ENCODE measurements around the gene SUV39H1. TPM values are rescaled to one million over a fixed set of nuclear protein-coding genes. Genes with fewer than 3 reads are reported as not detected.
"Not testable (repeated sequence)": the region's sequence is repeated elsewhere in the genome, so short reads cannot be mapped to it uniquely, and the experiment has no call there.

The SUV39H1 gene
- total and polyA plus RNA-seq, 9 of the 15 experiments (the other 6 are each of a cell fraction or from before 2014, with no cell fraction given): 4.7 to 34.7 (median 17.9) TPM

DNA sequence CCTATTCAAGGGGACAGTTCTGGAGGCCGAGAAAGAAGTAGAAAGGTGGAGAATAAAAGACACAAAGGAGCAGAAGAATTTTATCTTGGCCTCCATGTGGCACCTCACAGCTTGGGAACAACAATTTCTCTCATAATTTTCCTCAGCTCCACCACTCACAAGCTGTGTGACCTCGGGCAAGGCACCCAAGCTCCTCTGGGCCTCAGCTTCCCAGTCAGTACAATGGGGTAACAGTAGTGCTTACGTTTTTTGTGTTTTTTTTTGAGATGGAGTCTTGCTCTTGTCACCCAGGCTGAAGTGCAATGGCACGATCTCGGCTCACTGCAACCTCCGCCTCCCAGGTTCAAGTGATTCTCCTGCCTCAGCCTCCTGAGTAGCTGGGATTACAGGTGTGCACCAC, 15.6 kb upstream of the SUV39H1 start:
- H3K36me3 ChIP-seq (ENCODE audit: control insufficient read depth, insufficient read depth, low read length); CTCF ChIA-PET (ENCODE audit: low intra/inter-chr PET ratio); in situ Hi-C loops (cut with MboI); ATAC-seq; H3K4me2 ChIP-seq (ENCODE audit: insufficient read depth, low read length); H3K4me3 ChIP-seq; H3K9ac ChIP-seq (ENCODE audit: insufficient read depth in 1 of 2, low read depth in 2 of 2, low read length in 2 of 2); H3K9me1 ChIP-seq (ENCODE audit: control insufficient read depth, insufficient read depth, low read length); intact Hi-C loops (cut with micrococcal nuclease); FAIRE-seq; BruUV-seq (replicated peaks); DNase-seq (ENCODE audit: extremely low read depth in 1 of 4, low spot score in 3 of 4); H3K9me3 ChIP-seq (replicated peaks; ENCODE audit: control insufficient read depth, insufficient read depth, low read depth, low read length); H3K27me3 ChIP-seq (ENCODE audit: control insufficient read depth in 2 of 2, insufficient read depth in 2 of 2, low read length in 2 of 2); H4K20me1 ChIP-seq (replicated peaks; ENCODE audit: control insufficient read depth, insufficient read depth, low read length): not testable (repeated sequence)
- peak overlapping the region; percentile 53; the same call in 1 of the 3 replicates for H3K27ac ChIP-seq (ENCODE audit: extremely low read depth, low read depth, low read length)
- peak overlapping the region; percentile 33; the same call in 1 of the 2 replicates for H2AFZ ChIP-seq (ENCODE audit: low read depth, low read length)
- TF ChIP-seq RBM25 (IDR thresholded peaks at IDR 0.05; ENCODE audit: low read depth, low read length, severe bottlenecking) (peak; percentile 73), BCOR (IDR thresholded peaks at IDR 0.05) (peak; percentile 90)
- POLR2A ChIA-PET: interaction anchor here (0.5 kb wide), 1 partner anchor 20 kb away, joined by 3 read pairs; no protein-coding TSS in a partner anchor
- peaks cover 28 to 34% of the 10 kb centered on the region in 2 experiments; a peak in 4 of 5 replicates for H3K4me1 ChIP-seq (replicated peaks in 1 of 2; ENCODE audit: control insufficient read depth in 2 of 2, insufficient read depth in 2 of 2, low read length in 2 of 2)
- 62% methylated on average over 3 of the region's 6 CpGs for WGBS (ENCODE audit: insufficient coverage, low coverage, missing lambda C conversion rate)
- H3K79me2 ChIP-seq (ENCODE audit: control insufficient read depth, insufficient read depth, low read length): peaks cover 12% of the 10 kb centered on the region; the same call in 2 of the 3 replicates

DNA sequence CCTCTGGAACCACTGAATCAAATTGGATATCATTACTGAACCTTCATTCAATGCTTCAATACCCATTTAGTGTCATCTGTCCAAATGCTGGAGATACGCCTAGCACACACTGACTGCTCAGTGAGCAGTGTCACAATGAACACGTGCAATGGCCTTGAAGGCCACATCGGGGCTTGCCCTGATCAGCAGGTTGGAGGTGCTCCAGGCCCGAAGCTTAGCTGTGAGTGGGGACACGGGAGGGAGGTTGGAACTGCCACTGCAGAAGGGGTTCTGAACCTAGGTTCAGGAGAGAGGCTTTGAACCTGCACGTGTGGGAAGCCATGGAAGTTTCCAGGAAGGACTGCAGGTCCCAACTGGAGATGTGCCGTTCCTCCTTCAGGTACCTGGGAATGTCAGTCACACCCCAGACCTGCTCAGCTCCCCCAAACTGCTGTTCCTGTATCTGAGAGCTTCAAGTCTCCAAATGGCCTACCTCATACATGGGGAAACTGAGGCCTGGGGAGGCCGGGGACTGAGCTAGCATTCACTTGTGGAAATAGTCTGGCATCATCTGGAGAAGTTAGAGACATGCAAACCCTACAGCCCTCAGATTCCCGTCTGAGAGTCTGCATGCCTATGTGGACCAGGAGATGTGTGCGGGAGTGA, 14.9 kb upstream of the SUV39H1 start:
- H3K36me3 ChIP-seq (ENCODE audit: control insufficient read depth, insufficient read depth, low read length): no peaks in the 10 kb centered on the region
- H4K20me1 ChIP-seq (replicated peaks; ENCODE audit: control insufficient read depth, insufficient read depth, low read length): no peaks in the 10 kb centered on the region
- BruUV-seq (replicated peaks): no TSS peak
- FAIRE-seq: peak; percentile 32
- H3K4me3 ChIP-seq: no peak overlapping the region
- ATAC-seq: no peak
- intact Hi-C loops (cut with micrococcal nuclease): no loop called here
- H3K9me1 ChIP-seq (ENCODE audit: control insufficient read depth, insufficient read depth, low read length): no peaks in the 10 kb centered on the region
- DNase-seq (ENCODE audit: extremely low read depth in 1 of 4, low spot score in 3 of 4): no peak
- 75% methylated on average over 9 of the region's 10 CpGs for WGBS (ENCODE audit: insufficient coverage, low coverage, missing lambda C conversion rate)
- no peaks in the 10 kb centered on the region for H3K9me3 ChIP-seq (replicated peaks; ENCODE audit: control insufficient read depth, insufficient read depth, low read depth, low read length)
- ChIA-PET POLR2A (no interaction called here), CTCF (ENCODE audit: low intra/inter-chr PET ratio) (no interaction called here)
- TF ChIP-seq FOXM1 (IDR thresholded peaks at IDR 0.05; ENCODE audit: low read depth) (no peak), FOXM1 (CRISPR knock-in tag; IDR thresholded peaks at IDR 0.05; ENCODE audit: low read depth) (no peak)
- TF ChIP-seq, protein P1, sequence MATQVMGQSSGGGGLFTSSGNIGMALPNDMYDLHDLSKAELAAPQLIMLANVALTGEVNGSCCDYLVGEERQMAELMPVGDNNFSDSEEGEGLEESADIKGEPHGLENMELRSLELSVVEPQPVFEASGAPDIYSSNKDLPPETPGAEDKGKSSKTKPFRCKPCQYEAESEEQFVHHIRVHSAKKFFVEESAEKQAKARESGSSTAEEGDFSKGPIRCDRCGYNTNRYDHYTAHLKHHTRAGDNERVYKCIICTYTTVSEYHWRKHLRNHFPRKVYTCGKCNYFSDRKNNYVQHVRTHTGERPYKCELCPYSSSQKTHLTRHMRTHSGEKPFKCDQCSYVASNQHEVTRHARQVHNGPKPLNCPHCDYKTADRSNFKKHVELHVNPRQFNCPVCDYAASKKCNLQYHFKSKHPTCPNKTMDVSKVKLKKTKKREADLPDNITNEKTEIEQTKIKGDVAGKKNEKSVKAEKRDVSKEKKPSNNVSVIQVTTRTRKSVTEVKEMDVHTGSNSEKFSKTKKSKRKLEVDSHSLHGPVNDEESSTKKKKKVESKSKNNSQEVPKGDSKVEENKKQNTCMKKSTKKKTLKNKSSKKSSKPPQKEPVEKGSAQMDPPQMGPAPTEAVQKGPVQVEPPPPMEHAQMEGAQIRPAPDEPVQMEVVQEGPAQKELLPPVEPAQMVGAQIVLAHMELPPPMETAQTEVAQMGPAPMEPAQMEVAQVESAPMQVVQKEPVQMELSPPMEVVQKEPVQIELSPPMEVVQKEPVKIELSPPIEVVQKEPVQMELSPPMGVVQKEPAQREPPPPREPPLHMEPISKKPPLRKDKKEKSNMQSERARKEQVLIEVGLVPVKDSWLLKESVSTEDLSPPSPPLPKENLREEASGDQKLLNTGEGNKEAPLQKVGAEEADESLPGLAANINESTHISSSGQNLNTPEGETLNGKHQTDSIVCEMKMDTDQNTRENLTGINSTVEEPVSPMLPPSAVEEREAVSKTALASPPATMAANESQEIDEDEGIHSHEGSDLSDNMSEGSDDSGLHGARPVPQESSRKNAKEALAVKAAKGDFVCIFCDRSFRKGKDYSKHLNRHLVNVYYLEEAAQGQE (IDR thresholded peaks at IDR 0.05; ENCODE audit: borderline replicate concordance): no peak
- TF ChIP-seq, protein P1 (CRISPR knock-in tag; IDR thresholded peaks at IDR 0.05; ENCODE audit: low read depth): no peak
- H3K27me3 ChIP-seq (ENCODE audit: control insufficient read depth in 2 of 2, insufficient read depth in 2 of 2, low read length in 2 of 2): no peaks in the 10 kb centered on the region
- in situ Hi-C loops (cut with MboI): no loop called here
- no peak overlapping the region for H3K27ac ChIP-seq (ENCODE audit: extremely low read depth, low read depth, low read length)
- H2AFZ ChIP-seq (ENCODE audit: low read depth, low read length): no peak overlapping the region
- peaks cover 28 to 32% of the 10 kb centered on the region in 2 experiments; a peak in 4 of 5 replicates for H3K4me1 ChIP-seq (replicated peaks in 1 of 2; ENCODE audit: control insufficient read depth in 2 of 2, insufficient read depth in 2 of 2, low read length in 2 of 2)
- H3K9ac ChIP-seq (ENCODE audit: insufficient read depth in 1 of 2, low read depth in 2 of 2, low read length in 2 of 2): 0 out of 4 replicates have a peak overlapping the region, but pooled peaks of 1 of the 2 experiments have one; percentile 58
- H3K4me2 ChIP-seq (ENCODE audit: insufficient read depth, low read length): no peak overlapping the region
- H3K79me2 ChIP-seq (ENCODE audit: control insufficient read depth, insufficient read depth, low read length): peaks cover 8% of the 10 kb centered on the region; the same call in 2 of the 3 replicates

All from K562 (cell line).